Upper lobe of right lung (tissue), 1 donor: ENCODE measurements around the gene TBC1D22A. TPM values are rescaled to one million over a fixed set of nuclear protein-coding genes. Genes with fewer than 3 reads are reported as not detected.

Experiments used
- ATAC-seq: fragments of 200-7000 bp; cut with Tn5 transposase; one replicate; pipeline ENCODE4 v1.9.1; 2020; ENCODE audit warnings: mild to moderate bottlenecking, moderate library complexity
- DNase-seq: peaks from one replicate; pipeline ENCODE4 v3.0.0-alpha.2; 2020
- H3K27ac ChIP-seq: fragments of 200-600 bp; one replicate; pipeline ENCODE4 v1.8.0; 2022
- H3K27me3 ChIP-seq: fragments of 200-600 bp; one replicate; pipeline ENCODE4 v1.8.0; 2022; ENCODE audit warnings: mild to moderate bottlenecking
- H3K36me3 ChIP-seq: fragments of 200-600 bp; one replicate; pipeline ENCODE4 v1.8.0; 2022
- H3K4me1 ChIP-seq: fragments of 200-600 bp; one replicate; pipeline ENCODE4 v1.8.0; 2022
- H3K4me3 ChIP-seq: fragments of 200-600 bp; one replicate; pipeline ENCODE4 v1.8.0; 2022; ENCODE audit warnings: mild to moderate bottlenecking
- H3K9me3 ChIP-seq: fragments of 200-600 bp; one replicate; pipeline ENCODE4 v1.8.0; 2022
- intact Hi-C: fragments of 100-400 bp; cut with DNase I; formaldehyde crosslinking; loops from one replicate; pipeline ENCODE4 v1.11.0; 2022
- total RNA-seq: library from RNA; stranded (reverse); fragmentation: NEBNext Ultra II Directional; extraction: Animal tissue kit (Norgen Biotek cat#: 25700); gene quantifications from one replicate; pipeline ENCODE4 v1.2.1, GENCODE V29; 2021
- TF ChIP-seq, protein P1 (sequence below): fragments of 200-600 bp; IDR thresholded peaks from one replicate; pipeline ENCODE4 v1.8.0; 2022; ENCODE audit warnings: antibody characterized with exemption
- donor health status: DM: no; HTN: yes; CAD: no; lungs with severe emphysema.

Gene TBC1D22A
- total RNA-seq, 1 donor from 2014 or later: 31.3 TPM

DNA sequence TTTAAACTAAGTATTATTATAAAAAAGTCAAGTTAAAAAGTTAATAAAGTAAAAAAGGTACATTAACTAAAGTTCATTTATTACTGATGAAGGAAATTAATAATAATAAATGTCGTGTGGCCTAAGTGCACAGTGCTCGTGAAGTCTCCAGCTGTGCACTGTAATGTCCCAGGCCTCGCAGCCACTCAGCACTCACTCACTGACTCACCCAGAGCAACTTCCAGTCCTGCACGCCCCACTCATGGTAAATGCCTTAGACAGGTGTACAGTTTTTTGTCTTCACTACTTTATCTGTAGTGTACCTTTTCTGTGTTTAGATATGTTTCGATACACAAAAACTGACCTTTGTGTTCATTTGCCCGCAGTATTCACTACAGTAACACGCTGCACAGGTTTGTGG is 175.5 kb downstream of the TBC1D22A start:
- Histone ChIP-seq H3K27ac (no peak overlapping the region), H3K4me1 (peaks cover 24% of the 10 kb centered on the region), H3K27me3 (no peaks in the 10 kb centered on the region), H3K36me3 (peaks cover 4% of the 10 kb centered on the region), H3K4me3 (no peak overlapping the region), H3K9me3 (no peaks in the 10 kb centered on the region)
- TF ChIP-seq, protein P1, sequence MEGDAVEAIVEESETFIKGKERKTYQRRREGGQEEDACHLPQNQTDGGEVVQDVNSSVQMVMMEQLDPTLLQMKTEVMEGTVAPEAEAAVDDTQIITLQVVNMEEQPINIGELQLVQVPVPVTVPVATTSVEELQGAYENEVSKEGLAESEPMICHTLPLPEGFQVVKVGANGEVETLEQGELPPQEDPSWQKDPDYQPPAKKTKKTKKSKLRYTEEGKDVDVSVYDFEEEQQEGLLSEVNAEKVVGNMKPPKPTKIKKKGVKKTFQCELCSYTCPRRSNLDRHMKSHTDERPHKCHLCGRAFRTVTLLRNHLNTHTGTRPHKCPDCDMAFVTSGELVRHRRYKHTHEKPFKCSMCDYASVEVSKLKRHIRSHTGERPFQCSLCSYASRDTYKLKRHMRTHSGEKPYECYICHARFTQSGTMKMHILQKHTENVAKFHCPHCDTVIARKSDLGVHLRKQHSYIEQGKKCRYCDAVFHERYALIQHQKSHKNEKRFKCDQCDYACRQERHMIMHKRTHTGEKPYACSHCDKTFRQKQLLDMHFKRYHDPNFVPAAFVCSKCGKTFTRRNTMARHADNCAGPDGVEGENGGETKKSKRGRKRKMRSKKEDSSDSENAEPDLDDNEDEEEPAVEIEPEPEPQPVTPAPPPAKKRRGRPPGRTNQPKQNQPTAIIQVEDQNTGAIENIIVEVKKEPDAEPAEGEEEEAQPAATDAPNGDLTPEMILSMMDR: no peak
- DNase-seq (no peak), ATAC-seq (no peak)
- intact Hi-C loops: no loop called here

DNA sequence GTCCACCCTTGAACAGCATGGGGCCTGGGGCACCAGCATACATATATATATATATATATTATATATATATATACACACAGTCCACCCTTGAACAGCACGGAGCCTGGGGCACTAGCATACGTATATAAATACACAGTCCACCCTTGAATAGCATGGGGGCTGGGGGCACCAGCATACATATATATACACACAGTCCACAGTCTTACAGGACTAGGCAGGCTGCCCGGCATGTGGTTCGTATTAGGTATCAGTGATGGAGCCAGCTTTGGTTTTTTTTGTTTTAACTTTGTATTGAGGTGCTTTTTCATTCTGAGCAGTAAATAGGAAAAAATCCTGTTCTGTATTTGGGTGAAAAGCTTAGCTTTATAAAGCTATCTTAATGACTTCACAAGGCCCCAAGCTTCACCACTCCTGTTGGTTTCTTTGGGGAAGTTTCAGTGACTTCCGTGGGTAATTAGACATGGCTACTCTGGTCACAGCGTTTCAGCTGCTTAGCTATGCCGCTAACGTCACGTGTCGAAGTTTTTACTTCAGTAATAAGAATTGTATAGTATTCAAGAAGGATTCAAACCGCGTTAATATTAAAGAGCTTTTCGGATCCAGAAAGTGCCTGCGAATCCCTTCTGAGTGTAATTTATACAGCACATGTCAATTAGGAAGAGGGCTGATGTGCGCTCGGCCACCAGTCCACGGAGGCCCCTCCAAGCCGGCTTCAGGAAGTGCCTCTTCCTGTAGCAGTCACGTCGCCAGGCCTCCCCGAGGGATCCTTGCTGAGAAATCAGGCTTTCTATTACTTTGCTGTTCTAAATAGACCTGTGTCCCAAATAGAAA is 179.7 kb downstream of the TBC1D22A start:
- no peaks in the 10 kb centered on the region for H3K9me3 ChIP-seq
- intact Hi-C loops: no loop called here
- no peaks in the 10 kb centered on the region for H3K4me1 ChIP-seq
- H3K27ac ChIP-seq: peak overlapping the region; percentile 76
- H3K36me3 ChIP-seq: peaks cover 4% of the 10 kb centered on the region
- H3K4me3 ChIP-seq: peak overlapping the region; percentile 15
- H3K27me3 ChIP-seq: no peaks in the 10 kb centered on the region
- ATAC-seq (peak; percentile 66), DNase-seq (no peak)
- TF ChIP-seq, protein P1: no peak

DNA sequence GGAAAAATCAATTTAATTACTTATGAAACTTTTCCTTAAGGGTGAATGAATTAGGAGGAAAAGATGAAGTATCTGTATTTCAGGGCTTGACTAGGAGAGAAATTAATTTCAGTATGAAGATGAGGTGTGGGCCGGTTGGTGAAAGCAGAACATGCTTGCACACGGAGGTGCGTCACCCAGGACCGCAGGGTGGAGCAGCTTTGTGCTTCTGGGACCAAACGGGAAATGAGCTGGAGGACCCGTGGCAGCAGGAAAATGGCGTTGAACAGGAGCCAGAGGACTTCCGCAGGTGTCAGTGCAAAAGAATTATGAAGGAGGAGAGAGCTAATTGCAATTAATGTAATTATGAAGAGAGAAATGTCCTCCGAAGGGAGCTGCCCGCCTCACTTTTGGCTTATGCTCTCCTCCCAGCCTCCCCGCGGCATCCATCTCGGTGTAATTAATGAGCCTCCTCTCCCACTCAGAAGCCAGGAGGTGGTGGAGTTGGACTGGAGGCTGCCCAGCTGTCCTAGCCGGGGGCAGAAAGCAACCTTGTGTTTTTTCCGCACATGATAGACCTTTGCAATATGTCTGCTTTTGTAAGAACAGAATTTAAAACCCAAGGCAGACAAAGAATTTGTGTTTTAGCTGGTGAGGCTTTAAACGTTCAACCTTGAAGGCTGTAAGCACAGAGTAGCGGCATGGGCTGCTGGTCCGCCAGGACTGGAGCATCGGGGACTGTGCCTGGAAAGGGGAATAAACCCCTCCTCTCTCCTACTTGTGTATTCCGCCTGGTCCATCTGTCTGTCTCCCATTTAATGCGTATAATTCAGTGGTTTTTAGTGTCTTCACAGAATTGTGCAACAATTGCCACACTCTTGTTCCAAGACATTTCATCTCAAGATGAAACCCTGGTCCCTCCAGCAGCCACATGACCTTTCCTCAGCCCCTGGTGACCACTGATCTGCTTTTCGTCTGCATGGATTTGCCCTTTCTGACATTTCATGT is 180.6 kb downstream of the TBC1D22A start:
- TF ChIP-seq, protein P1: no peak
- intact Hi-C loops: no loop called here
- no peaks in the 10 kb centered on the region for H3K9me3 ChIP-seq
- peaks cover 4% of the 10 kb centered on the region for H3K36me3 ChIP-seq
- peak overlapping the region; percentile 15 for H3K4me3 ChIP-seq
- peak overlapping the region; percentile 76 for H3K27ac ChIP-seq
- H3K27me3 ChIP-seq: no peaks in the 10 kb centered on the region
- H3K4me1 ChIP-seq: no peaks in the 10 kb centered on the region
- ATAC-seq (peak; percentile 90), DNase-seq (no peak)

DNA sequence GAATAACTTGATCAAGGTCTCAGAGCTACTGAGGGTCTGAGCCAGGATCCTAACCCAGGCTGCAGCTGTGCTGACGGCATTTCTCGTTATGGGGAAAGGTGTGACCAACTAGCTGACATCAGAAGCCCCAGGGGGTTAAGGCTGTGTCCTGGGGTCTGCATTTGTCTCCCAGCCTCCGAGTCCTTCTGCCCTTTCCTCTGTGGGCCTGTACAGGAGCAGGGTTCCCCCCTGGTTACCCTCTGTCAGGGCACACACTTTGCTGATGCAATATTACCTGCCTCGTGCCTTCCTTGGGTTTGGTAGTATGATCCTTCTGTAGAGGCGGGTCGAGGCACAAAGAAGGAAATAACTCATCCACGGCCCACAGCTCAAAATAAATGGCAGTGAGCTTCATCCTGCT is 183.0 kb downstream of the TBC1D22A start:
- Histone ChIP-seq H3K36me3 (no peaks in the 10 kb centered on the region), H3K4me3 (no peak overlapping the region), H3K27ac (no peak overlapping the region), H3K27me3 (no peaks in the 10 kb centered on the region), H3K4me1 (no peaks in the 10 kb centered on the region), H3K9me3 (no peaks in the 10 kb centered on the region)
- DNase-seq: no peak
- intact Hi-C loops: no loop called here
- TF ChIP-seq, protein P1: no peak
- ATAC-seq: no peak

DNA sequence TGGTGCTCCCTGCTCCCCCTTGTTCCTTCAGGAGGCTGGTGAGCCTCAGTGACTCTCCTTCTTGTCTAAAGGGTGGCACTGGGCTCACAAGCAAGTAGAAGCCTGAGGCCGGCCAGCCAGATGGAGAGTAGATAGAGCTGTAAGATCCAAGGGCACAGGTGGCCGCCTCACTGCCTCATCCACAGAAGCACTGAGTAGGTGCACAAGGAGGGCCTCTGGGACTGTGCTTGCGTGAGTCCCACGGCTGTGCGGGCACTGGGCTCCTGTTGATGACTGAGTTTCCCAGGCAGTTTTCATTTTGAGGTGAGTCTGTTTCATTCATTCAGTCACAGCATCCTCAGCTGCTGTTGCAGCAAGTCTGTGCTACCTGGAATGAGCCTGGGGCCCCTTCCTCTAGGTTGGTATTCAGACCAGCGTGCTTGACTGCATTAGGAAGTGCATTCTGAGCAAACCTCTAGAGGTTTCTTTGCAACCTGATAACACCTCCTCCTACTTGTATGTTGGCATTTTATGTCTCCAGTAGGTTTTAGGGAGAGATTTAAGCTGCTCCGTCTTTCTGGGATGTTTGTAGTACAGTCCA is 184.0 kb downstream of the TBC1D22A start:
- intact Hi-C loops: no loop called here
- no peak overlapping the region for H3K4me3 ChIP-seq
- TF ChIP-seq, protein P1: no peak
- no peaks in the 10 kb centered on the region for H3K36me3 ChIP-seq
- no peaks in the 10 kb centered on the region for H3K9me3 ChIP-seq
- H3K27ac ChIP-seq: no peak overlapping the region
- ATAC-seq: no peak
- H3K4me1 ChIP-seq: no peaks in the 10 kb centered on the region
- no peak for DNase-seq
- H3K27me3 ChIP-seq: no peaks in the 10 kb centered on the region
